GM12865 (cell line): ENCODE data around the gene IFNAR2.

Experiments used
- DNase-seq: peaks from one replicate; pipeline ENCODE4 v3.0.0; 2010; ENCODE audit warnings: low read depth
- H3K4me3 ChIP-seq: 2 replicates; pipeline ENCODE4 v1.5.1; 2011; ENCODE audit warnings: mild to moderate bottlenecking, low read depth, low read length, control low read depth
- CTCF ChIP-seq: IDR thresholded peaks from 2 replicates; pipeline ENCODE4 v1.5.1; 2011; ENCODE audit warnings: low read length, control low read depth, low read depth, inconsistent platforms; ENCODE audit not compliant: insufficient read depth; ENCODE audit errors: missing control alignments

The IFNAR2 gene

GRCh38 chr21:33265664-33266049 lies 35.9 kb downstream of the IFNAR2 start:
- DNase-seq, result peak; percentile 85
- TF ChIP-seq CTCF, result peak; percentile 14
- H3K4me3 ChIP-seq, result peak overlapping the region; percentile 86

GRCh38 chr21:33266050-33266788 lies 36.5 kb downstream of the IFNAR2 start, which contains the start of gene IL10RB:
Gene IL10RB, plus strand, starts transcription at chr21:33266367. Its CDS starts 99 bp downstream, at chr21:33266466.
- TF ChIP-seq CTCF, result no peak
- H3K4me3 ChIP-seq, result peak within 1 kb of the TSS; percentile 86
- DNase-seq, result peak; percentile 89

- H3K4me3 ChIP-seq, result peak overlapping the region; percentile 86
- TF ChIP-seq CTCF, result no peak
- peak; percentile 77 for DNase-seq
These were observed 37.0 kb downstream of the IFNAR2 start for GRCh38 chr21:33266789-33267135.

- H3K4me3 ChIP-seq, result peak overlapping the region; percentile 86
- TF ChIP-seq CTCF, result no peak
- DNase-seq, result no peak
These were observed 37.5 kb downstream of the IFNAR2 start for GRCh38 chr21:33267250-33267649.

GRCh38 chr21:33268393-33268736 lies 38.6 kb downstream of the IFNAR2 start:
- TF ChIP-seq CTCF, result no peak
- no peak for DNase-seq
- H3K4me3 ChIP-seq, result peak overlapping the region; percentile 86

GRCh38 chr21:33268737-33269441 lies 39.2 kb downstream of the IFNAR2 start:
- H3K4me3 ChIP-seq, result peak overlapping the region; percentile 86
- peak; percentile 95 for DNase-seq
- TF ChIP-seq CTCF, result no peak
